Measurements from ENCODE around the gene SPRING1. TPM values are rescaled to one million over a fixed set of nuclear protein-coding genes. Genes with fewer than 3 reads are reported as not detected.

SPRING1 gene
- total RNA-seq, 3 donors from 2014 or later: 32.2 to 53.7 (median 53.6) TPM

- intact Hi-C loops (cut with DNase I, micrococcal nuclease): no loop called here
- Histone ChIP-seq H3K36me3 (ENCODE audit: low read depth) (no peaks in the 10 kb centered on the region), H3K4me1 (ENCODE audit: low read depth) (peaks cover 15% of the 10 kb centered on the region), H3K4me3 (no peak overlapping the region), H3K9me3 (no peaks in the 10 kb centered on the region)
- ATAC-seq (no peak), DNase-seq (no peak)
- TF ChIP-seq CTCF (IDR thresholded peaks at IDR 0.05): no peak
Measured at GRCh38 chr12:116695464-116695725, 42.5 kb downstream of the SPRING1 start.

- DNase-seq (no peak), ATAC-seq (no peak)
- Histone ChIP-seq H3K36me3 (ENCODE audit: low read depth) (no peaks in the 10 kb centered on the region), H3K4me3 (no peak overlapping the region), H3K4me1 (ENCODE audit: low read depth) (peaks cover 15% of the 10 kb centered on the region), H3K9me3 (no peaks in the 10 kb centered on the region)
- intact Hi-C loops (cut with DNase I, micrococcal nuclease): no loop called here
- no peak for TF ChIP-seq CTCF (IDR thresholded peaks at IDR 0.05)
Measured at GRCh38 chr12:116694653-116695463, 43.0 kb downstream of the SPRING1 start.

- TF ChIP-seq CTCF (IDR thresholded peaks at IDR 0.05): no peak
- no peak overlapping the region for H3K4me3 ChIP-seq
- no peaks in the 10 kb centered on the region for H3K9me3 ChIP-seq
- intact Hi-C loops (cut with DNase I, micrococcal nuclease): no loop called here
- H3K4me1 ChIP-seq (ENCODE audit: low read depth): peaks cover 14% of the 10 kb centered on the region
- DNase-seq: peak in 2 of 3 donors; percentile 47 to 70
- no peaks in the 10 kb centered on the region for H3K36me3 ChIP-seq (ENCODE audit: low read depth)
- peak; percentile 77 for ATAC-seq
Measured at GRCh38 chr12:116693286-116694227, 44.3 kb downstream of the SPRING1 start.

- Histone ChIP-seq H3K36me3 (ENCODE audit: low read depth) (no peaks in the 10 kb centered on the region), H3K9me3 (no peaks in the 10 kb centered on the region), H3K4me1 (ENCODE audit: low read depth) (peaks cover 6% of the 10 kb centered on the region), H3K4me3 (no peak overlapping the region)
- no peak for DNase-seq
- intact Hi-C loops (cut with DNase I, micrococcal nuclease): no loop called here
- ATAC-seq: no peak
- no peak for TF ChIP-seq CTCF (IDR thresholded peaks at IDR 0.05)
Measured at GRCh38 chr12:116692605-116693004, 45.3 kb downstream of the SPRING1 start.

GRCh38 chr12:116691636-116692035 is 46.2 kb downstream of the SPRING1 start:
- no peak for TF ChIP-seq CTCF (IDR thresholded peaks at IDR 0.05)
- DNase-seq (no peak), ATAC-seq (no peak)
- Histone ChIP-seq H3K9me3 (no peaks in the 10 kb centered on the region), H3K36me3 (ENCODE audit: low read depth) (no peaks in the 10 kb centered on the region), H3K4me3 (no peak overlapping the region), H3K4me1 (ENCODE audit: low read depth) (peaks cover 6% of the 10 kb centered on the region)
- intact Hi-C loops (cut with DNase I, micrococcal nuclease): no loop called here

Measured in mucosa of descending colon (tissue), 3 donors.